HL-60 (cell line): ENCODE measurements around the gene NUBPL.

Experiments
- DNase-seq, 2 experiments: peaks; one replicate each; pipeline ENCODE4 v3.0.0-alpha.2; 2010 to 2020; ENCODE audit warnings: low read depth in 1 of 2, low spot score in 1 of 2
- H3K27ac ChIP-seq: fragments of 250-450 bp; sonication (Bioruptor Pico); replicated peaks from 2 replicates; pipeline ENCODE4 v1.5.1; 2020; ENCODE audit warnings: mild to moderate bottlenecking, moderate library complexity
- H3K27me3 ChIP-seq: fragments of 250-450 bp; sonication (Bioruptor Pico); 2 replicates; pipeline ENCODE4 v1.5.1; 2021; ENCODE audit warnings: mild to moderate bottlenecking, moderate library complexity; ENCODE audit not compliant: insufficient read depth, poor library complexity, severe bottlenecking
- H3K4me3 ChIP-seq: replicated peaks from 2 replicates; pipeline ENCODE4 v1.5.1; 2011; ENCODE audit warnings: mild to moderate bottlenecking, control low read depth, low read length; ENCODE audit not compliant: insufficient read depth
- CTCF ChIP-seq: IDR thresholded peaks from one replicate; pipeline ENCODE4 v1.5.1; 2011; ENCODE audit warnings: low read length, control low read depth, inconsistent platforms; ENCODE audit not compliant: insufficient read depth
- GABPA ChIP-seq: IDR thresholded peaks from 2 replicates; pipeline ENCODE4 v1.6.1; 2012; ENCODE audit warnings: low read depth
- POLR2AphosphoS5 ChIP-seq: IDR thresholded peaks from 2 replicates; pipeline ENCODE4 v1.6.1; 2012; ENCODE audit warnings: low read depth
- REST ChIP-seq: IDR thresholded peaks from 2 replicates; pipeline ENCODE4 v1.6.1; 2012; ENCODE audit warnings: low read depth; ENCODE audit not compliant: insufficient replicate concordance
- SPI1 ChIP-seq: IDR thresholded peaks from 2 replicates; pipeline ENCODE4 v1.6.1; 2012; ENCODE audit warnings: low read depth, mild to moderate bottlenecking, borderline replicate concordance

Gene NUBPL

GRCh38 chr14:31699809-31700208 is 138.6 kb downstream of the NUBPL start:
- H3K27ac ChIP-seq = no peak overlapping the region
- TF ChIP-seq POLR2AphosphoS5 (no peak), GABPA (no peak), SPI1 (no peak), REST (no peak), CTCF (no peak)
- no peak overlapping the region for H3K4me3 ChIP-seq
- DNase-seq = no peak
- H3K27me3 ChIP-seq = no peaks in the 10 kb centered on the region

- H3K27ac ChIP-seq = no peak overlapping the region
- H3K27me3 ChIP-seq = no peaks in the 10 kb centered on the region
- no peak for DNase-seq
- TF ChIP-seq GABPA = no peak
- TF ChIP-seq POLR2AphosphoS5 = no peak
- no peak for TF ChIP-seq CTCF
- TF ChIP-seq SPI1 = no peak
- TF ChIP-seq REST = no peak
- no peak overlapping the region for H3K4me3 ChIP-seq
Measured at GRCh38 chr14:31700282-31701074, 139.3 kb downstream of the NUBPL start.

GRCh38 chr14:31702130-31702529 is 140.9 kb downstream of the NUBPL start:
- no peak overlapping the region for H3K27ac ChIP-seq
- no peak for TF ChIP-seq GABPA
- no peak for TF ChIP-seq CTCF
- no peak for TF ChIP-seq SPI1
- TF ChIP-seq REST = no peak
- no peak for TF ChIP-seq POLR2AphosphoS5
- no peaks in the 10 kb centered on the region for H3K27me3 ChIP-seq
- no peak overlapping the region for H3K4me3 ChIP-seq
- DNase-seq = no peak
